IMR-90 (cell line): ENCODE data around the gene A3GALT2. TPM values are rescaled to one million over a fixed set of nuclear protein-coding genes. Genes with fewer than 3 reads are reported as not detected.
"Not testable (repeated sequence)": the region's sequence is repeated elsewhere in the genome, so short reads cannot be mapped to it uniquely, and the experiment has no call there.

Experiments used
- ATAC-seq: fragments of 200-7000 bp; cut with Tn5 transposase; 2 replicates; pipeline ENCODE4 v1.9.1; 2020; ENCODE audit warnings: low read depth, mild to moderate bottlenecking, moderate library complexity
- BruUV-seq: library from RNA; stranded (reverse); fragments of 400-500 nt; replicated peaks from 2 replicates; lab custom pipeline; 2021; lab: Mats Ljungman, UMichigan
- CTCF ChIA-PET: fragments of 300-600 bp; formaldehyde crosslinking; extraction: SDS; loops from one replicate; lab custom pipeline; 2021; ENCODE audit warnings: antibody characterized with exemption; lab: Yijun Ruan, JAX
- POLR2A ChIA-PET: fragments of 300-600 bp; sonication (Branson Sonifier 250); formaldehyde crosslinking; loops from one replicate; lab custom pipeline; 2022; ENCODE audit warnings: antibody characterized with exemption; ENCODE audit not compliant: unreplicated experiment; lab: Charles Lee
- DNase-seq: peaks from one replicate; pipeline ENCODE4 v3.0.0; 2013
- H2AFZ ChIP-seq: replicated peaks from 2 replicates; pipeline ENCODE3; 2013; ENCODE audit warnings: low read length, mild to moderate bottlenecking; ENCODE audit not compliant: poor library complexity
- H2AK5ac ChIP-seq: 2 replicates; pipeline ENCODE4 v1.6.1; 2013; ENCODE audit warnings: low read depth, low read length, inconsistent platforms
- H2AK9ac ChIP-seq: replicated peaks from 2 replicates; pipeline ENCODE3; 2013; ENCODE audit warnings: mild to moderate bottlenecking, low read depth, low read length, moderate library complexity; ENCODE audit not compliant: poor library complexity
- H2BK120ac ChIP-seq: 2 replicates; pipeline ENCODE4 v1.6.1; 2013; ENCODE audit warnings: low read depth, low read length, inconsistent platforms
- H2BK15ac ChIP-seq: 3 replicates; pipeline ENCODE4 v1.6.1; 2013; ENCODE audit warnings: low read depth, low read length, inconsistent platforms
- H2BK20ac ChIP-seq: 2 replicates; pipeline ENCODE4 v1.6.1; 2013; ENCODE audit warnings: low read depth, mild to moderate bottlenecking, inconsistent platforms, low read length, moderate library complexity
- H2BK5ac ChIP-seq: 2 replicates; pipeline ENCODE4 v1.6.1; 2013; ENCODE audit warnings: mild to moderate bottlenecking, low read depth, low read length, inconsistent platforms; ENCODE audit not compliant: poor library complexity, severe bottlenecking
- H3K14ac ChIP-seq: replicated peaks from 2 replicates; pipeline ENCODE4 v1.6.1; 2013; ENCODE audit warnings: low read depth, low read length, inconsistent platforms
- H3K18ac ChIP-seq: 2 replicates; pipeline ENCODE4 v1.6.1; 2013; ENCODE audit warnings: low read depth, low read length, control low read depth
- H3K23ac ChIP-seq: 2 replicates; pipeline ENCODE4 v1.6.1; 2013; ENCODE audit warnings: low read depth, low read length, inconsistent platforms
- H3K27ac ChIP-seq: 2 replicates; pipeline ENCODE4 v1.5.1; 2013; ENCODE audit warnings: mild to moderate bottlenecking, control low read depth, low read length; ENCODE audit not compliant: insufficient read depth
- H3K27me3 ChIP-seq: 2 replicates; pipeline ENCODE4 v1.6.1; 2013; ENCODE audit warnings: low read length; ENCODE audit not compliant: control insufficient read depth, insufficient read depth
- H3K36me3 ChIP-seq: 2 replicates; pipeline ENCODE4 v1.6.1; 2013; ENCODE audit warnings: low read length, mixed read lengths; ENCODE audit not compliant: control insufficient read depth, insufficient read depth
- H3K4ac ChIP-seq: 2 replicates; pipeline ENCODE4 v1.6.1; 2013; ENCODE audit warnings: low read depth, low read length, inconsistent platforms
- H3K4me1 ChIP-seq: 2 replicates; pipeline ENCODE4 v1.6.1; 2013; ENCODE audit warnings: low read length, mixed read lengths; ENCODE audit not compliant: control insufficient read depth, insufficient read depth
- H3K4me2 ChIP-seq: 2 replicates; pipeline ENCODE4 v1.6.1; 2013; ENCODE audit warnings: low read depth, mild to moderate bottlenecking, control low read depth, low read length, moderate library complexity
- H3K4me3 ChIP-seq: 2 replicates; pipeline ENCODE4 v1.5.1; 2013; ENCODE audit warnings: low read depth, mild to moderate bottlenecking, control low read depth, low read length, moderate library complexity; ENCODE audit not compliant: insufficient read depth
- H3K56ac ChIP-seq: 2 replicates; pipeline ENCODE4 v1.6.1; 2013; ENCODE audit warnings: low read length, inconsistent platforms; ENCODE audit not compliant: insufficient read depth; ENCODE audit errors: extremely low read depth
- H3K79me1 ChIP-seq, 2 experiments: 2 replicates each; pipeline ENCODE4 v1.6.1; 2013; ENCODE audit warnings: low read length in 2 of 2, inconsistent platforms in 1 of 2, low read depth in 1 of 2
- H3K9ac ChIP-seq: 2 replicates; pipeline ENCODE4 v1.6.1; 2013; ENCODE audit warnings: low read depth, low read length, control low read depth
- H3K9me1 ChIP-seq: 2 replicates; pipeline ENCODE4 v1.6.1; 2013; ENCODE audit warnings: low read length, inconsistent platforms; ENCODE audit not compliant: insufficient read depth
- H3K9me3 ChIP-seq: 2 replicates; pipeline ENCODE4 v1.6.1; 2013; ENCODE audit warnings: low read length; ENCODE audit not compliant: control insufficient read depth, insufficient read depth
- H4K20me1 ChIP-seq: 2 replicates; pipeline ENCODE4 v1.6.1; 2013; ENCODE audit warnings: low read length, inconsistent platforms; ENCODE audit not compliant: insufficient read depth
- H4K5ac ChIP-seq: 2 replicates; pipeline ENCODE4 v1.6.1; 2013; ENCODE audit warnings: mild to moderate bottlenecking, low read depth, low read length, control low read depth
- H4K8ac ChIP-seq, 2 experiments: 2 replicates each; pipeline ENCODE4 v1.6.1; 2013; ENCODE audit warnings: low read depth in 2 of 2, low read length in 2 of 2, control low read depth in 1 of 2, inconsistent platforms in 1 of 2
- H4K91ac ChIP-seq: 2 replicates; pipeline ENCODE4 v1.6.1; 2013; ENCODE audit warnings: low read depth, low read length, inconsistent platforms; ENCODE audit not compliant: insufficient read depth
- BHLHE40 ChIP-seq: fragments of 150-350 bp; IDR thresholded peaks from 2 replicates; pipeline ENCODE4 v1.6.1; 2016; ENCODE audit warnings: mild to moderate bottlenecking, low read depth, low read length
- CHD1 ChIP-seq: IDR thresholded peaks from 2 replicates; pipeline ENCODE4 v1.6.1; 2012; ENCODE audit warnings: low read depth, low read length, improper control_type of control experiment
- ELK1 ChIP-seq: fragments of 150-350 bp; IDR thresholded peaks from 2 replicates; pipeline ENCODE4 v1.6.1; 2016; ENCODE audit warnings: low read depth, mild to moderate bottlenecking, low read length, moderate library complexity, borderline replicate concordance
- POLR2A ChIP-seq: IDR thresholded peaks from 2 replicates; pipeline ENCODE4 v1.6.1; 2012; ENCODE audit warnings: mild to moderate bottlenecking, low read depth, low read length
- USF2 ChIP-seq: fragments of 150-350 bp; IDR thresholded peaks from 2 replicates; pipeline ENCODE4 v1.6.1; 2017; ENCODE audit warnings: mild to moderate bottlenecking, antibody characterized with exemption, low read length, low read depth
- WGBS, 2 experiments: methylation state at CpG; one replicate each; pipeline versions ENCODE4 v1.1.5 to v1.1.7; 2013; ENCODE audit warnings: missing lambda C conversion rate in 2 of 2; ENCODE audit not compliant: insufficient read length in 1 of 2; ENCODE audit errors: extremely low coverage in 2 of 2; 5-methylcytosine and 5-hydroxymethylcytosine counted together
- dilution Hi-C: fragments of 300-500 bp; cut with HindIII; formaldehyde crosslinking; loops from one replicate; pipeline ENCODE4 v1.14.3; 2018; ENCODE audit warnings: low sequenced_read_pairs; ENCODE audit not compliant: unreplicated experiment
- in situ Hi-C: fragments of 300-500 bp; cut with MboI; formaldehyde crosslinking; loops from 3 replicates; pipeline ENCODE4 v1.14.3; 2019; ENCODE audit warnings: low sequenced_read_pairs, inconsistent platforms, mixed read lengths
- intact Hi-C: fragments of 100-400 bp; cut with micrococcal nuclease; formaldehyde crosslinking; loops from 2 replicates; pipeline ENCODE4 v1.10.0; 2022
- polyA plus RNA-seq, 3 experiments: library from polyadenylated mRNA; depleted of rRNA; stranded (reverse); fragments of >200 nt; gene quantifications; 2 replicates each; pipeline ENCODE4 v1.2.3, GENCODE V29; 2012; ENCODE audit warnings: low replicate concordance in 1 of 3
- total RNA-seq: library from RNA; depleted of rRNA; stranded (reverse); fragments of >200 nt; gene quantifications from 2 replicates; pipeline ENCODE4 v1.2.3, GENCODE V29; 2012

The A3GALT2 gene
- total and polyA plus RNA-seq, 2 of the 4 experiments (the other 2 are of a cell fraction), result not detected

GRCh38 chr1:33292726-33293340 lies 28.1 kb downstream of the A3GALT2 start:
- H2AFZ ChIP-seq, result no peak overlapping the region
- no peaks in the 10 kb centered on the region for H3K4me1 ChIP-seq
- H4K91ac ChIP-seq, result no peak overlapping the region
- DNase-seq (peak; percentile 29), ATAC-seq (no peak)
- H3K27ac ChIP-seq, result no peak overlapping the region
- ChIA-PET CTCF (no interaction called here), POLR2A (no interaction called here)
- no TSS peak for BruUV-seq
- H3K9me3 ChIP-seq, result no peaks in the 10 kb centered on the region
- no peak overlapping the region for H3K9ac ChIP-seq
- H3K4me3 ChIP-seq, result no peak overlapping the region
- H3K4me2 ChIP-seq, result no peak overlapping the region
- no peak overlapping the region for H2BK20ac ChIP-seq
- intact Hi-C loops (no loop called here), dilution Hi-C loops (no loop called here), in situ Hi-C loops (loop anchor here (10.0 kb wide), 1 partner anchor 322 kb away; no protein-coding TSS in a partner anchor)
- H2AK5ac ChIP-seq, result no peak overlapping the region
- H3K79me1 ChIP-seq, result peaks cover 0 to 29% of the 10 kb centered on the region in 2 experiments; a peak in 3 of 4 replicates
- peaks cover 4% of the 10 kb centered on the region; the same call in 1 of the 2 replicates for H3K9me1 ChIP-seq
- no peak overlapping the region for H3K18ac ChIP-seq
- H4K8ac ChIP-seq, result no peak overlapping the region
- no peak overlapping the region for H3K4ac ChIP-seq
- H2BK120ac ChIP-seq, result no peak overlapping the region
- H3K36me3 ChIP-seq, result peaks cover 36% of the 10 kb centered on the region
- no peak overlapping the region for H2BK15ac ChIP-seq
- peaks cover 10% of the 10 kb centered on the region; the same call in 1 of the 2 replicates for H4K20me1 ChIP-seq
- H3K14ac ChIP-seq, result no peak overlapping the region
- no peak overlapping the region for H3K56ac ChIP-seq
- no peak overlapping the region for H3K23ac ChIP-seq
- no peak overlapping the region for H2BK5ac ChIP-seq
- TF ChIP-seq CHD1 (no peak), USF2 (no peak), POLR2A (no peak), ELK1 (no peak), BHLHE40 (no peak)
- H2AK9ac ChIP-seq, result no peak overlapping the region
- WGBS, 2 experiments, result 67% methylated on average over 9 of the region's 13 CpGs; no CpG with 5 or more reads in 1 of the 2 experiments
- no peaks in the 10 kb centered on the region for H3K27me3 ChIP-seq
- no peak overlapping the region for H4K5ac ChIP-seq

- H3K4me3 ChIP-seq, H3K56ac ChIP-seq, intact Hi-C loops, CTCF ChIA-PET, BruUV-seq, DNase-seq, H3K4me1 ChIP-seq, H3K18ac ChIP-seq, H3K4ac ChIP-seq, H2BK120ac ChIP-seq, POLR2A ChIA-PET, H3K9ac ChIP-seq, H2BK20ac ChIP-seq, dilution Hi-C loops, H3K23ac ChIP-seq, H4K91ac ChIP-seq, H4K8ac ChIP-seq, H2BK15ac ChIP-seq, H2AK9ac ChIP-seq, H3K14ac ChIP-seq, H3K9me3 ChIP-seq, H4K20me1 ChIP-seq, ATAC-seq, H3K27me3 ChIP-seq, H2BK5ac ChIP-seq, H3K27ac ChIP-seq, H2AK5ac ChIP-seq, H3K4me2 ChIP-seq, H4K5ac ChIP-seq, H3K9me1 ChIP-seq, H2AFZ ChIP-seq: not testable (repeated sequence)
- peaks cover 31% of the 10 kb centered on the region for H3K36me3 ChIP-seq
- peaks cover 0 to 23% of the 10 kb centered on the region in 2 experiments; a peak in 3 of 4 replicates for H3K79me1 ChIP-seq
- in situ Hi-C loops, result loop anchor here (10.0 kb wide), 1 partner anchor 324 kb away; no protein-coding TSS in a partner anchor
- WGBS, 2 experiments, result no CpG with 5 or more reads among the region's 2 CpGs
Observed at GRCh38 chr1:33290615-33291014, 30.3 kb downstream of the A3GALT2 start.
